Stimulated activated CD8-positive, alpha-beta memory T cell treated with anti-CD3 and anti-CD28 coated beads, Interleukin-4, amount 100 ng/mL, for 48 hours (primary cell): Measurements from ENCODE around the gene PPP2R5A.
"Not testable (repeated sequence)": the region's sequence is repeated elsewhere in the genome, so short reads cannot be mapped to it uniquely, and the experiment has no call there.

Source experiments
- DNase-seq: peaks from one replicate; pipeline ENCODE4 v3.0.0-alpha.2; 2020

PPP2R5A gene

GRCh38 chr1:212302745-212303383 is 17.7 kb downstream of the PPP2R5A start:
- no peak for DNase-seq

DNA sequence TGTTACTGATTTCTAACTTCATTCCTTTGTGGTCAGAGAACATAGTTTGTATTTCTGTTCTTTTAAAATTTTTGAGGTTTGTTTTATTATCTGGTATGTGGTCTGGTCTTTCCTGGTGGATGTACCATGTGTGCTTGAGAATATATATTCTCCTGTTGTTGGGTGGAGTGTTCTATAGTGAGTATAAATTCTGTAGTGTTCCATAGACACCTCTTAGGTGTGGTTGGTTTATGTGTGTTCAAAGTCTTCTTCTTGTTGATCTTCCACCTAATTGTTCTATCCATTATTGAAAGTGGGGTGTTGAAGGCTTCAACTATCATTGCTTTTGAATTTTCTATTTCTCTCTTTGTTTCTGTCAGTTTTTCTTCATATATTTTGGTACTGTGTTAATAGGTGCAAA is 20.1 kb downstream of the PPP2R5A start:
- DNase-seq: no peak

- not testable (repeated sequence) for DNase-seq
Measured at GRCh38 chr1:212305984-212306452, 20.8 kb downstream of the PPP2R5A start.

DNA sequence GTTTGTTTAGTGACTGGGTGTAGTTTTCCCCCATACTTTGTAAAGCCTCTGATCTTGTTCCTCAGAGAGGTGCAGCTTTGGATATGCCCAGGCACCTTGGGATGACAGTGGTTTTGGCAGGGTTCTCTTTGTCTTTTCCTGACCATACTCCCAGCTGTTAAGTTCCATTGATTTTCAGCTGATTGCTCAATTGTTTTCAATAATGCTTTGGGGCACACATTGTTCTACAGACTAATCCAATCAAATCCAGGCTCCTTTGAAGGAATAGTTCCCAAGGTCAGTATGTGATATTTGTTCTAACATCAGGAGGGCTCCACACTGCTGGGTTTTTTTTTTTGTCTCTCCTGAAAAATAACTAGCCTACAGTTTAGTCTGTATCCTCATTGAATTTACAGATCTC is 24.8 kb downstream of the PPP2R5A start:
- no peak for DNase-seq

GRCh38 chr1:212310383-212310782 is 25.2 kb downstream of the PPP2R5A start:
- no peak for DNase-seq

DNA sequence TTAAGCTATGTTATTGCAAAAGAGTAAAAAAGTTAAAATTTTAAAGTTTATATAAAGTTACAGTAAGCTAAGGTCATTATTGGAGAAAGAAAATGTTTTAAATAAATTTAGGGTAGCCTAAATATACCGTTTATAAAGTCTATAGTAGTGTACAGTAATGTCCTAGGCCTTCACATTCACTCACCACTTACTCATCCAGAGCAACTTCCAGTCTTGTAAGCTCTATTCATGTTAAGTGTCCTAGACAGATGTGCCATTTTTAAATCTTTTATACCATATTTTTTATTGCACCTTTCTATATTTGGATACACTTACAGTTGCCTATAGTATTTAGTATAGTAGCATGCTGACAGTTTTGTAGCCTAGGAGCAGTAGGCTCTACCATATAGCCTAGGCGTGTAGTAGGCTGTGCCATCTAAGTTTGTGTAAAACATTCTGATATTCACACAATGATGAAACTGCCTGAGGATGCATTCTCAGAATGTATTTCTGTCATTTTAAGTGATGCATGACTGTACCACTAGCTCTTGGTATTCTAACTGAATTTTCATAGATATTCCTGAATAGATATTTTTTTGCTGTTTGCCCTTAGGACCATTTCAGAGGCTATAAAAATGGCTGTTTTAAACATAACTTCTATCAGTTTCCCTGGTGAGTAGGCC is 26.8 kb downstream of the PPP2R5A start:
- DNase-seq: no peak

- DNase-seq: no peak
Measured at GRCh38 chr1:212313616-212314015, 28.4 kb downstream of the PPP2R5A start.

DNA sequence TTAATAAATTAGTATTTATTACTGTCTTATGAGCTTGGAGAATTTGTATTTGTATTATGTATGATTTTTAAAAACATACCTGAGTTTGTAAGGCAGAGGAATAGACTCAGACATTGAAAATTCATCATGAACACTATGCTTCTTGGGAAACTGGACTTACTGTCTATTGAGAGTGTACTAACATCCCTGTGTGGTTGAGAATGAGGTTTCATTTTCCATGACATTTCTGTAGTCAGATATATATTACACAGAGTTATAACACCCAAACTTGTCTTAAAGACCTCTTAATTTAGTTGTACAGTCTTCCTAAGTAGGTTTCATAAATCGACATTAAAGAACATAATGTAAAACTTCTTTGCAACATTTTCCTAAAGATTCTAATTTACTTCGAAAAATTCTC is 30.0 kb downstream of the PPP2R5A start:
- no peak for DNase-seq

DNA sequence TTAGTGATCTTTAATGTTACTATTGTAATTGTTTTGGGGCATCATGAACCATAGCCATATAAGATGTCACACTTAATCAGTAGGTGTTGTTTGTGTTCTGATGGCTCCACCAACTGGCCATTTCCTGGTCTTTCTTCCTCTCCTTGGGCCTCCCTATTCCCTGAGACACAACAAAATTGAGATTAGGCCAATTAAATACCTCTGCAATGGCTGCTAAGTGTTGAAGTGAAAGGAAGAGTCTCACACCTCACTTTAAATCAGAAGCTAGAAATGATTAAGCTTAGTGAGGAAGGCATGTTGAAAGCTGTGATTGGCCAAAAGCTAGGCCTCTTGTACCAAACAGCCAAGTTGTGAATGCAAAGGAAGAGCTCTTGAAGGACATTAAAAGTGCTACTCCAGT is 30.7 kb downstream of the PPP2R5A start:
- DNase-seq: no peak

- no peak for DNase-seq
Measured at GRCh38 chr1:212317916-212318315, 32.7 kb downstream of the PPP2R5A start.

DNA sequence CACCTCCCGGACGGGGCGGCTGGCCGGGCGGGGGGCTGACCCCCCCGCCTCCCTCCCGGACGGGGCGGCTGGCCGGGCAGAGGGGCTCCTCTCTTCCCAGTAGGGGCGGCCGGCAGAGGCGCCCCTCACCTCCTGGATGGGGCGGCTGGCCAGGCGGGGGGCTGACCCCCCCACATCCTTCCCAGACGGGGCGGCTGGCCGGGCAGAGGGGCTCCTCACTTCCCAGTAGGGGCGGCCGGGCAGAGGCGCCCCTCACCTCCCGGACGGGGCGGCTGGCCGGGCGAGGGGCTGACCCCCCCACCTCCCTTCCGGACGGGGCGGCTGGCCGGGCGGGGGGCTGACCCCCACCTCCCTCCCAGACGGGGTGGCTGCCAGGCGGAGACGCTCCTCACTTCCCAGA is 35.8 kb downstream of the PPP2R5A start:
- DNase-seq: not testable (repeated sequence)

DNA sequence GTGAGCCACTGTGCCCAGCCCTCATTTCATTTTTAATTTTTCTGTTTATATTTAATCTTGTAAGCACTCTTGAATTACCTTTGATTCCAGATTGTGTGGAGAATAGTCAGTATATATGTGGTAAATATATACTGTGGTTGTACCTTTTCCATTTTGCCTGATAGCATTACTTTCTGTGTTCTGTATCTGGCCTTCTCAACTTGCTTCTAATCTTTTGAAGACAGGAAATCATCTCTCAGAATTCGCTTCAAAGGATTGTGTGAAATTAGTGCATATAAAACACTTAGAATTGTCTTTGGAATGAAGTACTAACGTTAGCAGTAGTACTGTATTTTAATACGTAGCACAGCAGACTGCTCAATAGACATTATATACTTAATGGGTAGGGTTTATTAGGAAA is 37.9 kb downstream of the PPP2R5A start:
- DNase-seq: no peak

GRCh38 chr1:212326541-212326940 is 41.3 kb downstream of the PPP2R5A start:
- no peak for DNase-seq

DNA sequence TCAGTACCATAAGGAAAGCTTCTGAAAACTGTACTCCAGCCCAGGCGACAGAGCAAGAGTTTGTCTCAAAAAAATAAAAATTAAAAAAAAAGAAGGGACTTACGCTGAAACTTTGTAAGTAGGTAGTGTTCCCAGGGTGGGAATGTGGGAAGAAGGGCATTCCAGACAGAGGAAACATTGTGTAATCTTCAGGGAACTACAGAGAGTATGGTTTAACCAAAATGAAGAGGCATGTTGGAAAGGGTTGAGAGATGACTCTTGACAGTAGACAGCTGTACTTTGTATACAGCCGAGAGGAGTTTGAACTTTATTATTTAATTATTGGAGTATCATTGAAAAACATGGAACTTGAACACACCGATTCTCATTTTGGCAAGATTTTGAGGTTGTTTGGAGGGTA is 43.0 kb downstream of the PPP2R5A start:
- no peak for DNase-seq

DNA sequence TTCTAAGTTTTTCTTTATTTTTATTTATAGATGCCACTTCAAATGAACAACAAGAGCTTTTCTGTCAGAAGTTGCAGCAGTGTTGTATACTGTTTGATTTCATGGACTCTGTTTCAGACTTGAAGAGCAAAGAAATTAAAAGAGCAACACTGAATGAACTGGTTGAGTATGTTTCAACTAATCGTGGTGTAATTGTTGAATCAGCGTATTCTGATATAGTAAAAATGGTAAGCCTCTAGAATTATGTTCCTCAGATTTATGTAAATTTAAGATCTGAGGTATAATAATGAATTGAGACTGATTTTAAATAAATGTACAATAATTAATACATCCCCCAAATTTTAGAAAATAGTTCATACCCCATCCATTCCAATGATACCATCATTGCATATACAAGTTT is 43.9 kb downstream of the PPP2R5A start:
- no peak for DNase-seq

DNA sequence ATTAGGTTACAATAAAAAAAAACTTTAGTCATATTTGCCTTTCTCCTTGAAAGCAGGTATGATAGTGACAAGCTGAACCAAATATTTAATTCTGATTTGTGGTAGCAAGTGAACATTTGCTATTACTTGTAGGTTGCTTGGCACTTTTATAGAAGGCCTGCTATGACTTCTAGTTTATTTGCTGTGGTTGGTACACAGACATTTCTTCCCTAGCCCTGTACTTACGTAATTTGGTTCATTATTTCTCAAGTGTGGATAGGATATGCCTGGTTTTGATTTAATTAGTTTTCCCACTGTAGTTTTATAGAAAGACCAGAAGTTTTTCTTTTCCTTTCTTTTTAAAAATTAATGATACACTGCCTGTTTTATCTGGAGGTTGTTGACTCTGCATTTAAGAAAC is 55.9 kb downstream of the PPP2R5A start:
- no peak for DNase-seq

- DNase-seq: no peak
Measured at GRCh38 chr1:212344905-212345304, 59.7 kb downstream of the PPP2R5A start.

DNA sequence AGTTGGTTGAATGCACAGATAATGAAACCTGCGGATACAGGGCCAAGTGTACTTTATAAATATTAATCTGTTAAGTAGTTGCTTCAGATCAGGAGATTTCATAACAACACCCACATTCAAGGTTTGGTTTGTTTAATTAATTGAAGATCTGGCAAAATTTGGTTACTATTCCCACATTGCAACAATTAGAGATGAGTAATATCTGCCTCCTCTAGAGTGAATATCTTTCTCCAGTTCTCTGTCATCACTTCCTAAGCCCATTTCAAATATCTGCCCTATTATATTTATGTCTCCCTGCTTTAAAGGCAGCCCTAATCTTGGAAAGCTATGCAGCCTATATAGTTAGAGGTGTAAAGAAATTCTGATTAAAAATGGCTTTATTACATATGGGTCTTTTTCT is 61.4 kb downstream of the PPP2R5A start:
- no peak for DNase-seq

DNA sequence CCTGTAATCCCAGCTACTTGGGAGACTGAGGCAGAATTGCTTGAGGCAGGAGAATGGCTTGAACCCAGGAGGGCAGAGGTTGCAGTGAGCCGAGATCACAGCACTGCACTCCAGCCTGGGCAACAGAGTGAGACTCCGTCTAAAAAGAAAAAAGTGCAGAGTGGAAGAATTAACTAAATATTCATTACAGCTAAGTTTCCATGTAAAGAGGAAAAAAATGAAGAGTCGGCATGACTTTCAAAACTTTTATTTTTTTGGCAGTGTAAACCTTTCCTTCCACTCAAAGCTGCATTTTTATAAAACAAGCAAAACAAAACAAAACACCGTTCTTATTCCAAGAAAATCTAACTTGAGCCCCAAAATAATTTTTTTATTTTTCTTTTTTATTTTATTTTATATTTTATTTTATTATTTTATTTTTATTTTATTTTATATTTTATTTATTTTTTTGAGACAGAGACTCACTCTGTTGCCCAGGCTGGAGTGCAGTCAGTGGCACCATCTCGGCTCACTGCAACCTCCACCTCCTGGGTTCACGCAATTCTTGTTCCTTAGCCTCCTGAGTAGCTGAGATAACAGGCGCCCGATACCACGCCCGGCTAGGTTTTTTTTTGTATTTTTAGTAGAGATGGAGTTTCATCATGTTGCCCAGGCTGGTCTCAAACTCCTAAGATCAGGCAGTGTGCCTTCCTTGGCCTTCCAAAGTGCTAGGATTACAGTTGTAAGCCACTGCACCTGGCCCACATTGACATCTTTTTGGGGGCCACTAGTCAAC is 66.6 kb downstream of the PPP2R5A start:
- no peak for DNase-seq

- no peak for DNase-seq
Measured at GRCh38 chr1:212353181-212353580, 68.0 kb downstream of the PPP2R5A start.

DNA sequence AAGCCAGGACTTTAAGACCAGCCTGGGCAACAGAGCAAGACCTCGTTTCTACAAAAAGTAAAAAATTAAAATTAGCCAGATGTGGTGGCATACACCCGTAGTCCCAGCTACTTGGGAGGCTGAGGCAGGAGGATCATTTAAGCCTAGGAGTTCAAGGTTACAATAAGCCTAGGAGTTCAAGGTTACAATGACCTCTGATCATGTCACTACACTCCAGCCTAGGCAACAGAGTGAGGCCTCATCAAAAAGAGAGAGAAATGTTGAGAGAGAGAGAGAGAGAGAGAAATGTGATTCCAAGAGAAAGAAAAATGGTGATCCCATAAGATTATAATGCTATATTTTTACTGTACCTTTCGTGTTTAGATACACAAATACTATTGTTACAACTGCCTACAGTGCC is 69.3 kb downstream of the PPP2R5A start:
- DNase-seq: no peak

DNA sequence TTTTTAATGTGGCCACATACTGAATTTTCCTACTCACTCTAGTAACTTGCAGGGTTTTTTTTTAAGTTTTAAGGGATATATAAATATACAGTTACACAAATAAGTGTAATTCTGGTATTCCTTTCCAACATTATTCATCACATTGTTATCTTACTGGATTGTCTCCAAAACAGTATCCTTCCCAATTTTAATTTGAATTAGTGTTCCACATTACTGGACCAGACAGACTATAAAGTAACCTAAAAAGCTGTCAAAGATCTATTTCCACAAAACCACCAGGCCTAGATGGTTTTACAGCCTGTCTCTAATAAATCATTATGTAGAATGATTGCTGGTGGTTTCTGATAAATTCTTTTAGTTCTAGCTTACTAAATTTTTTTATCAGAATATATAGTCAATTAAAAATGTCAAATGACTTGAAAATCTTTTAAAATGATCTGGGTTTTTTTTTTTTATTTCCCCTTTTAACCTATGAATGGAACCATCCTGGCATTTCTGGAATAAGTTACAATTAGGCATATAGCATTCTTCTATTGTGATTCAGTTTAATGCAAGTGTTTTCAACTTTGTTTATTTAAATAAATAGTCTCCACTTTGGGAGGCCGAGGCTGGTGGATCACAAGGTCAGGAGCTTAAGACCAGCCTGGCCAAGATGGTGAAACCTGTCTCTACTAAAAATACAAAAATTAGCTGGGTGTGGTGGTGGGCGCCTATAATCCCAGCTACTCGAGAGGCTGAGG is 70.2 kb downstream of the PPP2R5A start:
- DNase-seq: no peak

- peak; percentile 34 for DNase-seq
Measured at GRCh38 chr1:212359794-212360479, 74.7 kb downstream of the PPP2R5A start.
